ENCODE data around the gene NME7.

The NME7 gene

DNA sequence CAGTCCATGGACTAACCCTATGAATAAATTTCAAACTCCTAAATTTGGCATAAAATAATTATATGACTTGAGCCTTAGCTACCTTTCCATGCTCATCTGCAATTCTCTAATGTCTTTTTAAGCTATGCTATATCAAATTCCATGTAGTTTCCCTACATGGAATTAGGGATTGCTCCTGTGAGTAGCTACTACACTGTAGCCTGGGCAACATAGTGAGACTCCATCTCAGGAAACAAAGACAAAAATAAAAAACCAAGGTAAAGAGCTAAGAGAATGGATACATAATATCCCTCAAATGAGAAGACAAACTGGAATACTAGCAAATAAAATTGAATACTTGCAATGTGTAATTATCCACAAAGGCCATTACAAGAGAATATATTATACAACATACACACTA lies 223.6 kb downstream of the NME7 start:
- ChIA-PET POLR2A (ENCODE audit: low non-redundant PET) (no interaction called here), CTCF (interaction anchor here (0.6 kb wide), 1 partner anchor 540 kb away, joined by 4 read pairs; no protein-coding TSS in a partner anchor)
- TF ChIP-seq CTCF (conservative IDR thresholded peaks at IDR 0.05; ENCODE audit: low read depth) = no peak
- DNase-seq (ENCODE audit: low spot score) = no peak
- no peak overlapping the region for H3K27ac ChIP-seq

DNA sequence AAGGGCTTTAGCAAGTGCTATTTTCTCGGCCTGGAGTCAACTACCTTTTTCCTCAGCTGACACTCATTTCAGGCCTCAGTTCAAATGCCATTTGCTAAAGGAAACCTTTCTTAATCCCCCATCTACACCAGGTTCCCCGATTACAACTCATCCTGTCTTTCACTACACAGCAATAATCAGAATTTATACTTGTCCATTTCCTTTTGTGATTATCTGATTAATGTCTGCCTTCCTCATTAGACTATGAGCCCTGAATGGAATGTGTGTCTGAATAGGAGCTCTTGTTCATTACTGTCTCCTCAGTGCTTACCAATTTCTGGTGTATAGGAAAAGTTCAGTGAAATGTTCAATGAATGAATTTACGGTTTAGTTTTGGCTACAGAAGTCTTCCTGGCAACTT lies 224.3 kb downstream of the NME7 start:
- CTCF ChIA-PET = no interaction called here
- POLR2A ChIA-PET (ENCODE audit: low non-redundant PET) = no interaction called here
- no peak for TF ChIP-seq CTCF (conservative IDR thresholded peaks at IDR 0.05; ENCODE audit: low read depth)
- DNase-seq (ENCODE audit: low spot score) = no peak
- no peak overlapping the region for H3K27ac ChIP-seq

DNA sequence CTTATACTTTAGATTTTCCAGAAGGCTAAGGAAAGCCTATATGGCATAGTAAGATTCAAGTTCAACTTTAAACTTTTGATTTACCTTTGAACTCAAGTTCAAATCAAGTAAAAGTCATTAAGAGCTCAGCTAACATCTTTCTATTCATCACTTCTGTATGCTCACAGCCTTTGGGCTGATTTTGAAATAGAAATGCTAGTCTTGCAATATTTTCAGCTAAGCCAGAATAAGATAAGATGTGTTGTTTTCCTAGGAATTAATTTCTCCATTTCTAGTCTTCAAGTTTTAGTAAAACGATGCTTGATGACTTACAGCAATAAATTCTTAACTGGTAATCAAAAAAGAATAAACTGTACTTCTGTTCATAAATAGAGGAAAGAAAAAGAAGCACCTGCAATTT lies 225.5 kb downstream of the NME7 start:
- TF ChIP-seq CTCF (conservative IDR thresholded peaks at IDR 0.05; ENCODE audit: low read depth) = no peak
- no peak overlapping the region for H3K27ac ChIP-seq
- CTCF ChIA-PET = no interaction called here
- DNase-seq (ENCODE audit: low spot score) = no peak
- POLR2A ChIA-PET (ENCODE audit: low non-redundant PET) = no interaction called here

DNA sequence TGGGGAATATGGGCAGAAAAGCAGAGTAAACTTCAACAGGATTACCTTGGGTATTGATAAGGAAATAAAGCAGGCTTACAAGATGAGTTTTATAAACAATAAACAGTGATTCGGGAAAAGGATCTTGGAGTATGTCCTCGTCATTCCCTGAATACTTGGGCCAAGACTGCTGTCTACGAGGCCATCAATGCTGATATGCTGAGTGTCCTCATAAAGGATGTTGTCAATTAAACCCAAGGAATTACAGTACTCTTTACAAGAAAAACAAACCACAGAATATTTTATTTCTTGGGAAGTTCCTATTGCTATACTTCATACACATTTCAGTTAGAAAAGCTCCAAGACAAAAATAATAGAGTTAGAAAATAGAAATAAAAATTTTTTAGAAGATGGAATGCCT lies 226.2 kb downstream of the NME7 start:
- no peak for TF ChIP-seq CTCF (conservative IDR thresholded peaks at IDR 0.05; ENCODE audit: low read depth)
- no peak overlapping the region for H3K27ac ChIP-seq
- ChIA-PET CTCF (no interaction called here), POLR2A (ENCODE audit: low non-redundant PET) (no interaction called here)
- no peak for DNase-seq (ENCODE audit: low spot score)

GRCh38 chr1:169138866-169139670 lies 228.5 kb downstream of the NME7 start:
- no peak for TF ChIP-seq CTCF (conservative IDR thresholded peaks at IDR 0.05; ENCODE audit: low read depth)
- H3K27ac ChIP-seq = no peak overlapping the region
- ChIA-PET CTCF (no interaction called here), POLR2A (ENCODE audit: low non-redundant PET) (no interaction called here)
- DNase-seq (ENCODE audit: low spot score) = peak; percentile 46

GRCh38 chr1:169137357-169137756 lies 230.2 kb downstream of the NME7 start:
- CTCF ChIA-PET = no interaction called here
- TF ChIP-seq CTCF (conservative IDR thresholded peaks at IDR 0.05; ENCODE audit: low read depth) = no peak
- DNase-seq (ENCODE audit: low spot score) = no peak
- POLR2A ChIA-PET (ENCODE audit: low non-redundant PET) = no interaction called here
- no peak overlapping the region for H3K27ac ChIP-seq
